Measurements from ENCODE around the gene IGFBP4. TPM values are rescaled to one million over a fixed set of nuclear protein-coding genes. Genes with fewer than 3 reads are reported as not detected.
A peak's percentile ranks its signal among the peaks of the same experiment; 100 is the strongest.

Gene IGFBP4
- total RNA-seq, 1 donor from 2014 or later, result 142 TPM

GRCh38 chr17:40484973-40485530 is 41.8 kb downstream of the IGFBP4 start:
- no peak for DNase-seq (ENCODE audit: low read depth)
- Histone ChIP-seq H3K27me3 (ENCODE audit: insufficient read depth, low read length) (no peaks in the 10 kb centered on the region), H4K20me1 (ENCODE audit: insufficient read depth, low read length) (no peaks in the 10 kb centered on the region), H3K27ac (ENCODE audit: low read depth, low read length) (peak overlapping the region; percentile 96), H3K79me2 (ENCODE audit: insufficient read depth, low read length) (no peaks in the 10 kb centered on the region), H2AFZ (ENCODE audit: low read depth, low read length) (no peak overlapping the region), H3K4me3 (ENCODE audit: insufficient read depth, low read depth, low read length) (peak overlapping the region; percentile 26), H3K9ac (ENCODE audit: low read length) (peak overlapping the region; percentile 82), H3K9me3 (ENCODE audit: insufficient read depth, low read depth, low read length) (no peaks in the 10 kb centered on the region), H3K36me3 (ENCODE audit: insufficient read depth, low read length) (no peaks in the 10 kb centered on the region), H3K4me2 (ENCODE audit: low read length) (peak overlapping the region; percentile 86), H3K4me1 (ENCODE audit: insufficient read depth, low read length) (peaks cover 36% of the 10 kb centered on the region)
- no peaks in the 10 kb centered on the region for H3K27me3 Mint-ChIP-seq (ENCODE audit: low read depth, unreplicated experiment)
- no peaks in the 10 kb centered on the region for H3K9me3 Mint-ChIP-seq (ENCODE audit: unreplicated experiment)
- TF ChIP-seq CTCF (IDR thresholded peaks at IDR 0.05; ENCODE audit: insufficient read depth, low read depth, low read length) (no peak), EZH2 (IDR thresholded peaks at IDR 0.05; ENCODE audit: insufficient read depth, low read length) (no peak)
- peak overlapping the region; percentile 97 for H3K27ac Mint-ChIP-seq (ENCODE audit: unreplicated experiment)
- FAIRE-seq, result no peak
- H3K4me3 Mint-ChIP-seq (ENCODE audit: unreplicated experiment), result peak overlapping the region; percentile 28
- H3K36me3 Mint-ChIP-seq (ENCODE audit: low read depth, unreplicated experiment), result no peaks in the 10 kb centered on the region
- H3K4me1 Mint-ChIP-seq (ENCODE audit: low read depth, unreplicated experiment), result peaks cover 31% of the 10 kb centered on the region

DNA sequence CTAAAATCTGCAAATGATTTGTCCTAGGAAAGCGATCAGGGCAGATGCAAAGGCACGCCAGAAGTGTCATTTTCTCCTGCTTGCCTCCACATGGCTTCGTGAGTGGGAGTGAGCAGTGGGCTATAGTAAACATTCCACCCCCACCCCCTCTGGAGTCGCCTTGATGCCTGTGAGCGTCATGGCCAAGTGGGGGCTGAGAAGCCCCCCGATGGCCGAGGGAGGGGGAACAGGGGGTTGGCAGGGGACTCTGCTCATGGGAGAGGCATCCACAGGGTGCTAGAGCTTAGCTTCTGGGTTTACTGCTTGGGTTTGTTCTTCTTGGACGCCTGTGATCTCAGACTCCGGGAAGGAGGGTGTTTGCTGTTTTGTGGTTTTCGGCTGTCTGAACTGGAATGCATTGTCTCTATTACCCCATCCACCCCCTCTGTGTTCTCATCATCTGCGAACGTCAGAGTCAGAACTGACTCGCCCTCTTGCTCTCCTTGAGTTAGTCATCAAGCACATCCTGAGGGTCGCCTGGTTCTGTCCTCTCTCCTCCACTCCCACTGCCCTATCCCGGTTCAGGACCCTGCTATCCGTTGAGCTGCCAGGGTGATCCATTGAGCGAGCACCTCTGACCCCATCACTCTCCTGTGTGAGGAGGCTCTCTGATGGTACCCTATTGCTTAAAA is 42.7 kb downstream of the IGFBP4 start:
- Histone ChIP-seq H3K9ac (ENCODE audit: low read length) (peak overlapping the region; percentile 82), H3K4me1 (ENCODE audit: insufficient read depth, low read length) (peaks cover 42% of the 10 kb centered on the region), H2AFZ (ENCODE audit: low read depth, low read length) (no peak overlapping the region), H3K36me3 (ENCODE audit: insufficient read depth, low read length) (no peaks in the 10 kb centered on the region), H3K27ac (ENCODE audit: low read depth, low read length) (peak overlapping the region; percentile 96), H3K4me3 (ENCODE audit: insufficient read depth, low read depth, low read length) (peak overlapping the region; percentile 27), H3K27me3 (ENCODE audit: insufficient read depth, low read length) (no peaks in the 10 kb centered on the region), H4K20me1 (ENCODE audit: insufficient read depth, low read length) (no peaks in the 10 kb centered on the region), H3K9me3 (ENCODE audit: insufficient read depth, low read depth, low read length) (no peaks in the 10 kb centered on the region), H3K4me2 (ENCODE audit: low read length) (peak overlapping the region; percentile 86), H3K79me2 (ENCODE audit: insufficient read depth, low read length) (no peaks in the 10 kb centered on the region)
- TF ChIP-seq EZH2 (IDR thresholded peaks at IDR 0.05; ENCODE audit: insufficient read depth, low read length), result no peak
- TF ChIP-seq CTCF (IDR thresholded peaks at IDR 0.05; ENCODE audit: insufficient read depth, low read depth, low read length), result no peak
- Mint-ChIP-seq H3K36me3 (ENCODE audit: low read depth, unreplicated experiment) (no peaks in the 10 kb centered on the region), H3K27ac (ENCODE audit: unreplicated experiment) (peak overlapping the region; percentile 97), H3K9me3 (ENCODE audit: unreplicated experiment) (no peaks in the 10 kb centered on the region), H3K27me3 (ENCODE audit: low read depth, unreplicated experiment) (no peaks in the 10 kb centered on the region), H3K4me3 (ENCODE audit: unreplicated experiment) (no peak overlapping the region), H3K4me1 (ENCODE audit: low read depth, unreplicated experiment) (peaks cover 40% of the 10 kb centered on the region)
- FAIRE-seq (peak; percentile 98), DNase-seq (ENCODE audit: low read depth) (peak; percentile 99)

Measured in astrocyte (in vitro differentiated cells and primary cell).